Stimulated activated CD4-positive, alpha-beta T cell treated with anti-CD3 and anti-CD28 coated beads, Interleukin-2, amount 100 ng/mL, for 4 hours (primary cell): ENCODE measurements around the gene TCF4.
"Not testable (repeated sequence)": the region's sequence is repeated elsewhere in the genome, so short reads cannot be mapped to it uniquely, and the experiment has no call there.

Experiments
- DNase-seq: peaks from one replicate; pipeline ENCODE4 v3.0.0-alpha.2; 2020; ENCODE audit warnings: low read depth

TCF4 gene

DNA sequence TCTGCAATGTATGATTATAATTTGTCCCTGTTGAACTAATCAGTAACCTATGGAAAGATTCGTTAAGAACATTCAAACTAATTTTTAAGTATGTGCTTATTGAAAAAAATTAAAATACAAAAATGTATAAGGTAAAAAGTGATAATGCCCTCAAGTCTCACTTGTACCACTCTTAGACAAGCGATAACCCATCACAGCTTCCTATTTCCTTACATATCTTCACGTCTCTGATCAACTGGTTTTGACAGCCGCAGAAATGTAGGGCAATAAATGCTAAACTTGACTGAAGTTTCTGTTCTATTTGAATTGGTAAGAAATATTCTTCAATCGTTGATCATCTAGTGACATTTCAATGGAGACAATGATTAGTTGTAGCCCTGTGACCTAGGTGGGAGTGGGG lies 112.5 kb downstream of the TCF4 start:
- DNase-seq, result no peak

DNA sequence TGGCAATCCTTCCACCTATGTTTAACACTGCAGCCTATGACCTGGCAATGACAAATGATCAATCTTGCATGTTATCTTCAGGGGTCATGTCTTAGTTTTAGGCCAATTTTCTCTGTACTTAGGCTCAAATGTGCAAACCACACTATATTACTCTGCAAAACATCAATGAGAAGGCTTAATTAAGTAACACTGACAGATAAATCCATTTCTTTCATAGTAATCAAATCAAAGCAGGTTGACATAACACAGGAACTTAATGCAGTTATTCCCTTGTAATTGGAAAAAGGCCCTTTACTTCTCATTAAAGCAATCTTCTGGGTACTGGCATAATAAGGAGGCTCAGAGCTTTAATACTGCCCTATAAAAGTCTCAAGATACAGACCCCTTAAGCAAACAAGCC lies 114.4 kb downstream of the TCF4 start:
- DNase-seq, result no peak

DNA sequence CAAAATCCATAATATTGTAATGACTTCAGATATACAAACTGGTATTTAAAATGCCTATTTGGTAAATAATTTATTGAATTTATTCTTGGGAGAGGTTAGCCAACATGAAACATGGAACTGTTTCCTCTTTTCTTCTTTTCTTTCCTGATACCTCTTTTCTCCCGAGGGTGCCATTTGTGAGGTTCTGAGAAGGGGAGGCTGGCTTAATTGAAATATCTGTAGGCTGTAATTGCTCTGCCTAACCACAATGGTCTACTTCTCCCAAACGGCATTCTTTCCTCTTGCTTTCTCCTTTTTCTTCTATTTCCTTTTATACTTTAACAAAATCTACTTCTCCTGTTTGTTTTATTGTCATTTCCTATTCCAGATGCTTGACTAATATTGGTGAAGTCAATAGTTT lies 114.9 kb downstream of the TCF4 start:
- DNase-seq, result no peak

DNA sequence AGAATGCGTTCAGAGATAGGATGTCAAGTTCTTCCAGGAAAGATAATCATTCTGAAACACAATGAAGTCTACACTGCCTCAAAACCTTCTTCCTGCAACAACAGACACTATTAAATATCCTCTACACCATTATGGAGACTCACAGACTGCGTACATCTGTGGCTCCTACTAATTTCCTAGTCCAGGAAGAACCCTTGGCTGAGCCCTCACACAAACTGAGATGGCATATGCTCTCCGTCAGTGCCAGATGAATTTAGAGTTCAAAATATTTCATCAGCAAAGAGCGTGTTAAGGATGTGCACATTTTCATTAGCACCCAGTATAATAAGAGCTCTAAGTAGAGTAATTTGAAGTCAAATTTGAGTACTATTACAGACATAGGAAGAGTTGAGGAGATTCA lies 117.2 kb downstream of the TCF4 start:
- DNase-seq, result no peak

DNA sequence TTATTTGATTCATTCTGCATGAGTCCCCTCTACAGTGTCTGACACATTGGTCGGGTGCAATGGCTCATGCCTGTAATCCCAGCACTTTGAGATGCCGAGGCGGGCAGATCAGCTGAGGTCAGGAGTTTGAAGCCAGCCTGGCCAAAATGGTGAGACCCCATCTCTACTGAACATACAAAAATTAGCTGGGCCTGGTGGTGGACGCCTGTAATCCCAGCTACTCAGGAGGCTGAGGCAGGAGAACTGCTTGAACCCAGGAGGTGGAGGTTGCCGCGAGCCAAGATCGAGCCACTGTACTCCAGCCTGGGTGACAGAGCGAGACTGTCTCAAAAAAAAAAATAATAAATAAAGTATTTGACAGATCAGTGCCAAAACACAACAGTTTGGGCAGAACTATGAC lies 118.9 kb downstream of the TCF4 start:
- DNase-seq, result not testable (repeated sequence)

DNA sequence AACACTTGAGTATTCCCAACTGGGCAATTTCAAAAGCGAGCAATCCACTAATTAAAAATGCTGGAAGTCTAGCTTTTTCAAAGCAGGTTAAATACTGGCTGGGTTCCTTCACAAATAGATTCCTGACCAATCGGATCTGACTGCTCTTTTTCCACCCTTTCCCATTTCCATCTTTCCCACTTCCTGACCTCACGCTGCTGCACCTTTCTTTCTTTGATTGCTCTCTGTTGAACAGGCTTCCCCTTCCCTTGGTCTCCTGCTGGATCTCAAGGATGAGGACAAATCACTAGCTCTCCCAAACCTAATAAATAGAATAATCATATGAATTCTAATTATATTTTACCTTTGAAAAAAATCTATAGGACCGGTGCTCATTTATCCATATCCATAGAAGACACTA lies 121.2 kb downstream of the TCF4 start:
- DNase-seq, result no peak

DNA sequence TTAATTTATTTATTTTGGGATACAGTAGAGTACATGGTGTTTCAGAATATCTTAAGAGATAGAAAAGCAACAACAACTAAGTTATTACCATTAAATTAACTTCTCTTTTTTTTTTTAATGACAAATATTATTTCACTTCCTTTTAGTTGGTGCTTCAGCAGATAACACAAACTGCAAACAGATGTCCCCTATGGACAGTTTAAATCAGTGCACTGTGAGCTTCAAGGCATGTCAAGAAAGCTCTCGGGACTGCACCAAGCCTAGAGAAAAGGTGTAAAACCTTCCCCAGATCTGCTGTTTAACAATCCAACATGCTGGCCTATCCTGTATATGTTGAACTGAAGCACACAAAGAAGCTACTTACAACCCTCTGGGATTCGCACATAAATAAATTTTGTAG lies 122.7 kb downstream of the TCF4 start:
- no peak for DNase-seq

DNA sequence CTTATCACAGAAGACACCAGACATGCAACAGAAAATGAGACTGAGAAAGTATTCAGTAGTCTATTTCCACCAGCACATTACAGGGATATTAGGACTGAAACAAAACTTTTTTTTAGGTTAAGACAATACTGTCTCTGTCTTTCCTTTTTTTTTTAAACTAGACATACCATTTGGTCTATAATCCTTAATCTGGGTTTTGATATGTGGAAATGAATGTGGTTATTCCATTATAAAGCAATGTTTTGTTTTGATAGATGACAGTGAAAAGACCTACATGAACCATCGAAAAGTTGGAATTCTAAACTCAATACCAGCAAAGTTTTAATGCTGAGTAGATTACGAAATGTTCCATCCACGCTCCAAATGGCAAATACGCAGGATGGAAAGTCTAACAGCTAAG lies 123.4 kb downstream of the TCF4 start:
- DNase-seq, result no peak

DNA sequence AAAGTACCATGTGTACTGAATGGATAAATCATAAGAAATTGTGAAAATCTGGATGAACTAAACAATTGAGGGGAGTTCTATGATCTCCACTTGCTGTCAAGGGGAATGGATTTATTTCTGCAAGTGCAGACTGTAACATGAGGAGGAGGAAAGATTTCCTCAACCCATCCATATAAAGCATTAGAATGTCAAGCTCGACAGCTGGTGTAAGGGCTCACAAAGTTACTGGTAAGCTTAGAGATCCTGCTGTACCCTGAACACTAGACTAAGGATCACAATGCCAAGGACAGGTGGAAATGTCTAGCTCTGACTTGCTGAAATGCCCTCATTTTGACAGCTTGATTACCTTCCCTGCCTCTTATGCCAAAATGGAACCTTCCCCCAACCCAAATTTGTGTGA lies 125.3 kb downstream of the TCF4 start:
- no peak for DNase-seq

DNA sequence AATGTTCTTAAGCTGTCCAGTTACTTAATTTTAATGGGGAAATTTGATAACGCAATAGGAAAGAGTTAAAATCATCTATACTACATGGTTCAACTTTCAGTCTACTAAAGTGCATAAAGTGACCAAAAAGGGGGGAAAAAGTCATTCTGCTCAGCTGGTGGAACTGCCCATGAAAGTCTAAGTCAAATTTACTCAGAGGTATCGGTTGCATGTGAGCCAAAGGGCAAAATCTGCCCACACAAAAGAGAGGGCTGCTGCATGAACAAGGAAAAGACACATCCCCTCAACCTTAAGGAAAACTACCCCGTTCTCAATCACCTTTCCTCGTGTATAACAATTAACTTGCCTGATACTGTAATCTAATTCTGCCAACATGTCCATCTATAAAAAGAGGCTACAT lies 126.1 kb downstream of the TCF4 start:
- no peak for DNase-seq

DNA sequence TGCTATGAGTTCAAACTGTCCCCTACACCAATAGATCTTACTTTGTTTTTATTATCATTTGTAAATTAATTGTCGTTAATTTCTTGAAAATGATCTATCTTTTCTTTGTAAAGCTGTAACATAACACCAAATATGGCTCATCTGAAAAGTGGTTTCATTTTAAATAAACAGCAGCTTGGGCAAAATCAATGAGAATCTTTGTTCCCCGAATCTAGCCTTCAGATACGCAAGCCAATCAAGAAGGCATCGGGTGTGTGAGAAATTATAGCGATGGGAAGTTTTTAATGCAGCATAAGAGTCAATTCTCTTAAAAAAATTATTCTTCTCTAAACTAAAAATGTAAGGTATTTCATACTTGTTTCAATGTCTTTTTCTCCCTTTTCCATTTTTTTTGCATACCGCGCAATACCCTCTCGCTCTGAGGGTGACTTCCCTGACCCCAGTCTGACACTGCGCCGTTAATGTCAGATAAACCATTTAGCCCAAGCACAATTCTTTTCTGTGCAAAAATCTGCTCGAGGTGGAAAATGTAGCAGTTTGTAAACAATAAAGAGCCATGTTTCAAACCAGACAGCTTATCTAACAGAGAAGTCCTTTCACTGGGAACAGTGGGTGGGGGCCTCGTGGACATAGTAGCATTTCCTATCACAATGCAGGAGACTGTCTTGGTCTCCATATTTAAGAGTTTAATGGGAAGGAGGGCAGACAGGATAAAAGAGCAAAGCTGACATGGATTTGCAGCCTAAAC lies 129.4 kb downstream of the TCF4 start:
- no peak for DNase-seq

DNA sequence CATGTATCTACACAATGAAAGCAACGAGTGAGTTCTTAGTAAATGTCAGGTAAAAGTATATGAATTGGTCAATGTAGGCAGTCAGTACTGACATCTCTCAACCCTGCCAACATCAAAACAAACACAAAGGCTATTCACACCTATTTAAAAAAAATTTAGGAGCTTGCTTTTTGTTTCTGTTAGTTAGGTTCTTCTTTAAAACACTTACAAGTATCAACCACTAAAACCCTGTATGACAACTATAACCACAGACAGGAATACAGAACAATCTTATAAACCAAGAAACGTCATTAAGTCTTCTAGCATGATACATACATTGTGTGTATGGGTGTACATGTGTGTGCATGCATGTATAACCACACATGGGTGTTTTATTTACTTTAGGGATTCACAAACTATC lies 131.0 kb downstream of the TCF4 start:
- no peak for DNase-seq

DNA sequence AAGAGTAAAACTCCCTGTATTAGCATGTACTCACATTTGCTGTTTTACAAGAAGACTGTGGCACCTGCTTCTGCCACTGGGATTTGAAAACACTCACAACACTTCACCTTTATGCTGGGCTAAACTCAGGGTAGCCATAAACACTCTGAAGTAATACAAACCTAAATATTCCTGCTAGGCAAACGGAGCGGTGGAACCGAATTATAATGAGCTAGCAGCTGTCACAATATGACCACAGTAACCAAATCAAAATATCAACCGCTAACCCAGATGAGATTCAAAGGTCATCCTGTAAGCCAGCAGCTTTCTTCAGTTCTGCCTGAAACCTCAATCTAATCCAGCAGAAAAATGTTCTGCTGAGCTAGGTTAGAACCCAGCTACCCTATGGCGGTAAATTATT lies 132.1 kb downstream of the TCF4 start:
- DNase-seq, result no peak

DNA sequence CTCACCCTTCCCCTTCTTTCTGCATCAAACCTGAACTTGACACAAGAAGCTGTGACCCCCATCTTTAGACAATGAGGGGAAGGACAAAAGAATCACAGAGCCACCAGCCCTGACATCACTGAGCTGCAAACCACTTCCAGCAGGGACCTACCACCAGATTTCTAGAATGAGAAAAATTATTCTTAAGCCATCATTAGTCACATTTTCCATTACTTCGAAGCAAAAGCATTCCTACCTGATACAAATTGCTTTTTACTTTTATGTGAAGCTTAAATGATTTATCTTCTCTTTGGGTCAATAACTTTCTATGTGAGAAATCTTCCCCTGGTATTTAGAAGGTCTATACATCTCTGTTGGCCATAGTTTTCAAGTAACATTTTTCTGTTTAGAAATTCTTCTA lies 134.8 kb downstream of the TCF4 start:
- DNase-seq, result no peak

DNA sequence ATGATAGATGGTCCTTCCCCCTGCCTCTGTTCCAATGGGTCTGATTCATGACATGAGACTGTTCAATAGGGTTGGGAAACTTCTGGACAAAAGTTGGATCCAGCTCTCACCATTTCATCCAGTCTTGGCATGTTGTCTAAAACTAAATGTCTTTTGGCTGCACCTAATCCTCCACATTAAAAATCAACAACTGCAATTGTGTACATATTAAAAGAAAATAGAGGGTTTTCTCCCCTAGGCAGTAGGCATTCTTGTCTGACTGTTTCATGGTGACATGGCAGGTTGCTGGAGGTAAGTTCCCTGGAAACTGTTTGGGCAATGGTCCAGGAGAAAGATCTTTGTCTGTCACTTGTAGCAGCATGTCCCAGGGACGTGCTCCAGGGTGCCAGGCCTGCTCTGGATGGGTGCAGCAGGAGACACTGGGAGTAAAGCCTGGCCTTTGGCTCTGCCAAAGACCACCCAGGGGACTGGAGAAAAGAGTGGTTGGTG lies 135.8 kb downstream of the TCF4 start:
- no peak for DNase-seq

DNA sequence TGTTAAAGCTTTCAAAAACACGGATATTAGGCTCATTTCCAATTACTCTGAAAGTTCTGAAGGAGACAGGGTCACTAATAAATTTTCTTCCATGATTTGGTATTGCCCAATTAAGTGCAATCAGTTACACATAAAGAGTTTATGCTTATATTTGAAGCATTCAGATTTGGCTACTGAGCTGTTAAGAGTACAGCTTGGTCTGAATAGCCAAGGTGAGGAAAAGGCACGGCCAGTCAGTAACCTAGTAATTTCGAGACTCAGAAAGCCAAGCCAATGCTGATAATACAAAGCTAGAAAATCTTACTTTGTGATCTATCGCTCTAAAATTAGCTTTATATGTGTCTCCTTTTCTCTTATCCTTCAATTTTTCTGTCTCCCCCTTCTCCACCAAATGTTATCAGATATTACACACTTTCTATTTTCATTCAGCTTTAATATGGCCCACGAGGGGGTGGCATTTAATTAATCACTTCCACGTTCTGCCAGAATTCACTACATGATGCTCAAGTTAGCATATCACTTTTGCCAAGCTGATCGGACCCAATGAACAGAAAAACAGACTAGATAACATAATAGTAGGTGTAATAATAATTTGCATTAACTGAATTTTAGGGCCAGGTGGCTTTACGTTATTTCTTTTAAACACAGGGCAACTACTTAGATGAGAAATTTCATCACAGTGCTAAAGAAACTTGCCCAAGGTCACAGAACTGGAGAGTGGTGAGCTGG lies 138.4 kb downstream of the TCF4 start:
- DNase-seq, result no peak

DNA sequence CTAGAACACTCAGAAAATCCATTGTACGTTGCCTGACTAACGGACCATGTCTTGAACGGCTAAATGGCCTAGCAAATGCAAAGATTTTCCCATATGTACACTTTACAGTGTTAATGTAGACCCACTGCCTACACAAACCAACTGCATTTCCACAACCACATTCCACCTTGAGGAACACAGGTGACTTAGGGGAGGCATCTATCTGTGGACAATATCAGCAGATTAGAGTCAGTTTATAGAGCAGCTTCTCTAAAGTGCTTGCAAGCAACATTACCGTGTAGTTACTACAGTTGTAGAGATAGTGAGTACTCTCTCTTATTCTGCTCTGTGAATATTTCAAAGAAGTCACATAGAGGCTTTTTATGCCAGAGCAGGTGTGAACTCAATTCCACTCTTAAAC lies 139.6 kb downstream of the TCF4 start:
- no peak for DNase-seq

DNA sequence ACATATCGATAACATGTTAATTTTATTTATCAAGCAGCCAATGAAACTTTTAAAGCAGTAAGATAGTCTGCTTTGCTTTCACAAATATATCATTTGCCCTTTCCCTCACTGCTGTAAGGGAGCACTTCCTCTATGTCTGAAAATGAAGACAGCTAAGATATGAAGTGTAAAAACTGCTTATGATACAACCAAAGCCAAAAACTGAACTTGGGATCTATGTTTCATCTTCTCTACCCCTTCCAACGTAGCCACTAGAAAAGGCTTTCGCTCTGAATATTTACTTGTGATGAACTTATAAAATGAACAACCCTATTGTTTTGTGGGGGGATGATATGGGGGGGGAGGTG lies 140.3 kb downstream of the TCF4 start:
- DNase-seq, result no peak

DNA sequence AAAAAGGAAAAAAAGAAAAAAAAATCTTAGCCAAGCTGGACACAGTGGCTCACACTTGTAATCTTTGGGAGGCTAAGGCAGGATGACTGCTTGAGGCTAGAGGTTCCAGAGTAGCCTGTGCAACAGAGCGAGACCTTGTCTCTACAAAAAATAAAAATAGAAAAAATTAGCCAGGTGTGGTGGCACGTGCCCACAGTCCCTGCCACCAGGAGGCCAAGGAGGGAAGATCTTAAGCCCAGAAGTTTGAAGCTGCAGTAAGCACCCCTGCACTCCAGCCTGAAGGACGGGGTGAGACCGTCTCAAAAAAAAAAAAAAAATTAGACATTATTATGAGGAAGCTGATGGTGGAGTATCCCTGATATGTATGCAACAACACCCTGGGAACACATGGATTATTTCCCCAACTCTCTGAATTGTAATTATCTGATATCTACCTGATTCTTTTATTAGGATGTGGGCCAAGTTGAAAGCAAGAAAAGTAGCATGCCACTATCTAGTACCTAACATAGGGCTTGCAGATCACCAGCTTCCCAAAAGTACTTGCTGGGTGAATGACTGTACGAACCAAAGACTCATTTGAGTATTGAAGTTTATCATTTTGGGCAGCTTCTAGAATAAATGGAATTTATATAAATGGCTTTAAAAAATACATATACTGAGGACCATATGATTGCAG lies 140.9 kb downstream of the TCF4 start:
- no peak for DNase-seq

DNA sequence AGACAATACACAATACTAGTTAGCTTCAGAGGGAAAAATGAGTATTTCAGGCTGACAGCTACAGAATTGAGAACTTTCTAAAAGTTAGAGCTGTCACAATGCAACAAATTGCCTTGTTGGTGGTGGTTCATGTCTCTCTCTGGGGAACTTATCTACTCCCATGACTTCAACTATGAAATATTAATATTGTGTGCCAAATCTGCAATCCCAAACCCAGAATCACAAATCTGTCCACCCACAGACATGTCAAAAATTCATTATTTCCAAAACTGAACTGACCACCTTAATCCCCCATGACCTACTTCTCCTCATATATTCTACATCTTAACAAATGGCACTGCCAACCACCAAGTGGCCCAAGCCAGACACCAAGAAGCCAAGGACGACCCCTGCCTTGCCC lies 143.5 kb downstream of the TCF4 start:
- no peak for DNase-seq

DNA sequence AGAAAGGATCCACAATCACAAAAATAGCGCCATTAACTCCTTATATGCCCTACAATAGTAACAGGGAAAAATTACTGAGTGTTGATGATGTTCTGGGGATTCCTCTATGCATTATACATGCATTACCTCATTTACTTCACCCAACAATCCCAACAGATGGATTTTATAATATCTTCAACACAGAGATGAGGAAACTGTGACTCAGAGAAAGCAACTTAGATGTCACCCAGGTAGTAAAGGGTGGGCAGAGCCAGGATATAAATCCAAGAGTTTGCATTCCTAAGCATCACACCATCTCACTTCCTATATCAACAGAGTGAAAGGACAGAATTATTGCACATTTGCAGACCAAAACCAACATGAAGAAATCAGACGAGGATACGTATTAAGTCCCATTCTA lies 144.2 kb downstream of the TCF4 start:
- DNase-seq, result no peak

DNA sequence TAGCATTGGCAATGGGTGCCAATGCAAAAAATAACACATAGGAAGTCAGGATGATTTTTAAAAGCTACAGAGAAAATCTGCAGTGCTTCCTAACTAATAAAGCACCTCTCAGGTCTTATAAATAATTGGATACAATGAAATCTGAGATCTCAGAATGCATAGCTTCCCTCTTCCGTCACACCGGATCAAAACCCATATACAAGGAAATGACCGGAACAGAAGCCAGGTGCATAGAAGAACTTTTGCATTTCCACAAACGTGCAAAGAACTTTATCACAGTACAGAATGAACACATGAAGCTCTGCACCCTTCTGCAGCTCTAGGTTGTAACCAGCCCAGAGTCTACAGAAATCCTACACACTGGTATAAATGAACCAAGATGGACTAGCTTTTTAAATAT lies 145.4 kb downstream of the TCF4 start:
- DNase-seq, result no peak

DNA sequence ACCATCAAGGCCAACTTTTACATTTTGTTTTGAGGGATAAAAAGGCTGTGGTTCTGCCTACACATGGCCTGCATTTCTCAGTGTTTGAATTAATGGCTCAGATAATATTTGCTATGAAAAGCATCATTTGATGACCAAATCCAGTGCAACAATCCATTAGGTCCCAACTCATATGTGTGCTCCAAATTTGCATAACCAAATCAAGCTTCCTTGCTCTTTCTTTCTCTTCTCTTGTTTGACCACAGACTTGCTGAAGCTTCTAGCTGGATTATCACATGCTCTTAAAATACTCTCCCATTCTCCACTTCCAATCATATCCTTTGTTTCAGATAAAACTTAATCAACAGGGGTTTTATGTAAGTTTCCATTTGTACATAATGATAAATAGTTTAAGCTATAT lies 147.0 kb downstream of the TCF4 start:
- DNase-seq, result no peak
